Hepatocyte (in vitro differentiated cells): ENCODE data around the gene SHROOM1. TPM values are rescaled to one million over a fixed set of nuclear protein-coding genes. Genes with fewer than 3 reads are reported as not detected.

Experiments used
- DNase-seq: peaks from one replicate; pipeline ENCODE4 v3.0.0-alpha.2; 2016; ENCODE audit warnings: low spot score
- H2AFZ ChIP-seq: fragments of 200-600 bp; sonication (generic); 2 replicates; pipeline ENCODE4 v1.6.0; 2016; ENCODE audit warnings: antibody characterized with exemption, mild to moderate bottlenecking
- H3K27ac ChIP-seq: fragments of 200-600 bp; sonication (generic); 2 replicates; pipeline ENCODE4 v1.5.1; 2016; ENCODE audit warnings: mild to moderate bottlenecking
- H3K27me3 ChIP-seq: fragments of 200-600 bp; sonication (generic); 2 replicates; pipeline ENCODE4 v1.6.1; 2016
- H3K36me3 ChIP-seq: fragments of 200-600 bp; sonication (generic); replicated peaks from 2 replicates; pipeline ENCODE4 v1.5.1; 2016; ENCODE audit warnings: low read depth; ENCODE audit not compliant: insufficient read depth
- H3K4me1 ChIP-seq: fragments of 200-600 bp; sonication (generic); 2 replicates; pipeline ENCODE4 v1.5.1; 2016; ENCODE audit warnings: mild to moderate bottlenecking, moderate library complexity; ENCODE audit not compliant: insufficient read depth
- H3K4me2 ChIP-seq: fragments of 200-600 bp; sonication (generic); 2 replicates; pipeline ENCODE4 v1.6.0; 2016
- H3K4me3 ChIP-seq: fragments of 200-600 bp; sonication (generic); 2 replicates; pipeline ENCODE4 v1.5.1; 2016; ENCODE audit warnings: mild to moderate bottlenecking
- H3K79me2 ChIP-seq: fragments of 200-600 bp; sonication (generic); 2 replicates; pipeline ENCODE4 v1.6.0; 2017; ENCODE audit warnings: mild to moderate bottlenecking
- H3K9me2 ChIP-seq: fragments of 200-600 bp; sonication (generic); replicated peaks from 2 replicates; pipeline ENCODE4 v1.6.0; 2017; ENCODE audit warnings: mild to moderate bottlenecking; ENCODE audit not compliant: insufficient read depth
- H3K9me3 ChIP-seq: fragments of 200-600 bp; sonication (generic); 2 replicates; pipeline ENCODE4 v1.5.1; 2016; ENCODE audit warnings: low read depth, mild to moderate bottlenecking
- H4K20me1 ChIP-seq: fragments of 200-600 bp; sonication (generic); 2 replicates; pipeline ENCODE4 v1.6.0; 2016; ENCODE audit warnings: mild to moderate bottlenecking; ENCODE audit not compliant: insufficient read depth, poor library complexity, severe bottlenecking
- EZH2 ChIP-seq: fragments of 200-600 bp; sonication (generic); IDR thresholded peaks from 2 replicates; pipeline ENCODE4 v1.6.1; 2016; ENCODE audit warnings: antibody characterized with exemption, mild to moderate bottlenecking, borderline replicate concordance
- EZH2phosphoT487 ChIP-seq: fragments of 200-600 bp; sonication (generic); IDR thresholded peaks from one replicate; pipeline ENCODE4 v1.6.1; 2018; ENCODE audit warnings: antibody characterized with exemption, mild to moderate bottlenecking, low read depth, moderate library complexity; ENCODE audit not compliant: unreplicated experiment, severe bottlenecking
- WGBS: methylation state at CpG from one replicate; pipeline ENCODE4 v1.1.6; 2016; ENCODE audit warnings: low lambda C conversion rate; ENCODE audit errors: missing lambda C conversion rate; 5-methylcytosine and 5-hydroxymethylcytosine counted together
- polyA plus RNA-seq: library from polyadenylated mRNA; unstranded; fragments of >200 nt; fragmentation: Nextera tagmentation; extraction: Ambion mirVana; gene quantifications from 2 replicates; pipeline ENCODE4 v1.2.1, GENCODE V29; 2016
- total RNA-seq: library from RNA; depleted of rRNA; stranded (reverse); fragments of >200 nt; gene quantifications from 2 replicates; pipeline ENCODE4 v1.2.3, GENCODE V29; 2014
- TF ChIP-seq, protein P1 (sequence below): fragments of 200-600 bp; sonication (generic); IDR thresholded peaks from 2 replicates; pipeline ENCODE4 v1.5.1; 2016; ENCODE audit warnings: antibody characterized with exemption, mild to moderate bottlenecking; ENCODE audit not compliant: poor library complexity

SHROOM1 gene
- total and polyA plus RNA-seq, 2 experiments from 2014 or later: 10.0 to 19.2 TPM

DNA sequence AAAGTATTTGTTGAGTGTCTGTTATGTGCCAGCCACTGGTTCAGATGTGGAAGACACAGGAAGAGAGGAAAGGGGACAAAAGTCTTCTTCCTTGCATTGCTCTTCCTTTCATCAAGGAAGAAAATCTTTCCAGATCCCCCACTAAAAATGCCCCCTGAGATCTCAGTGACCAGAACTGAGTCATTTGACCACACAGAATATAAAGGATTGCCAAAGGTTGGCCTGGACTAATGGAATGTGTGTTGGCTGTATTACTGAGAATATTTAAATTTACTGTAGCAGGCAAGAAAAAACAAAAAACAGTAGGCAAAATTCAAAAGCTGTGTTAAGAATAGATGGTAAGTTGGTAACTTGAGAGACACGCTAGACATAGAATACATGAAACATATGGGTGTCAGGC, 43.4 kb downstream of the SHROOM1 start:
- no peak overlapping the region for H3K4me3 ChIP-seq
- H3K9me2 ChIP-seq: no peaks in the 10 kb centered on the region
- H3K4me1 ChIP-seq: no peaks in the 10 kb centered on the region
- DNase-seq: no peak
- TF ChIP-seq EZH2phosphoT487 (no peak), EZH2 (no peak)
- TF ChIP-seq, protein P1, sequence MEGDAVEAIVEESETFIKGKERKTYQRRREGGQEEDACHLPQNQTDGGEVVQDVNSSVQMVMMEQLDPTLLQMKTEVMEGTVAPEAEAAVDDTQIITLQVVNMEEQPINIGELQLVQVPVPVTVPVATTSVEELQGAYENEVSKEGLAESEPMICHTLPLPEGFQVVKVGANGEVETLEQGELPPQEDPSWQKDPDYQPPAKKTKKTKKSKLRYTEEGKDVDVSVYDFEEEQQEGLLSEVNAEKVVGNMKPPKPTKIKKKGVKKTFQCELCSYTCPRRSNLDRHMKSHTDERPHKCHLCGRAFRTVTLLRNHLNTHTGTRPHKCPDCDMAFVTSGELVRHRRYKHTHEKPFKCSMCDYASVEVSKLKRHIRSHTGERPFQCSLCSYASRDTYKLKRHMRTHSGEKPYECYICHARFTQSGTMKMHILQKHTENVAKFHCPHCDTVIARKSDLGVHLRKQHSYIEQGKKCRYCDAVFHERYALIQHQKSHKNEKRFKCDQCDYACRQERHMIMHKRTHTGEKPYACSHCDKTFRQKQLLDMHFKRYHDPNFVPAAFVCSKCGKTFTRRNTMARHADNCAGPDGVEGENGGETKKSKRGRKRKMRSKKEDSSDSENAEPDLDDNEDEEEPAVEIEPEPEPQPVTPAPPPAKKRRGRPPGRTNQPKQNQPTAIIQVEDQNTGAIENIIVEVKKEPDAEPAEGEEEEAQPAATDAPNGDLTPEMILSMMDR: no peak
- no peaks in the 10 kb centered on the region for H4K20me1 ChIP-seq
- no peaks in the 10 kb centered on the region for H3K9me3 ChIP-seq
- H3K79me2 ChIP-seq: no peaks in the 10 kb centered on the region
- no peaks in the 10 kb centered on the region for H3K27me3 ChIP-seq
- H3K4me2 ChIP-seq: no peak overlapping the region
- H3K36me3 ChIP-seq: no peaks in the 10 kb centered on the region
- no peak overlapping the region for H3K27ac ChIP-seq
- 100% methylated on average over 1 of the region's 1 CpG for WGBS
- no peak overlapping the region for H2AFZ ChIP-seq

DNA sequence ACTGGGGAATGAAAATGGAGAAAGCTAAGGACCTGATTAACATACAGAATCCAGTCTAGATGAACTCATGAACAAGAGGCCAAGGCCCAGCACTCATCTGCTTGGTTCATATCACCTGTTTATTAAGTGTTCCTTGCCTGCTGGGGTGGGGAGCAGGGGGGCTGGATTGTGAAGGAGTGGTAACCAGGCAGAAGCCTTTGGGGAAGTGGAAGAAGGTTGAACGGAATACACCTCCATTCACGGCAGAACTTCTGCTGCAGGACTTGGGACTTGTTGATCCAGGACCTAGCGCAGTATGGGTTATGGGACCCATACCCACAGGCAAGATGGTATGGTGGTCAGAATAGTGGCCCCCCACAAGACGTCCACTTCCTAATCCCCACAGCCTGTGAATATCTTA, 44.6 kb downstream of the SHROOM1 start:
- Histone ChIP-seq H3K9me2 (no peaks in the 10 kb centered on the region), H2AFZ (no peak overlapping the region), H3K36me3 (no peaks in the 10 kb centered on the region), H3K9me3 (no peaks in the 10 kb centered on the region), H3K4me1 (no peaks in the 10 kb centered on the region), H3K4me3 (no peak overlapping the region), H3K27me3 (no peaks in the 10 kb centered on the region), H3K79me2 (no peaks in the 10 kb centered on the region), H3K27ac (no peak overlapping the region), H4K20me1 (no peaks in the 10 kb centered on the region), H3K4me2 (no peak overlapping the region)
- no peak for DNase-seq
- 91% methylated on average over 4 of the region's 4 CpGs for WGBS
- no peak for TF ChIP-seq EZH2phosphoT487
- TF ChIP-seq, protein P1: no peak
- TF ChIP-seq EZH2: no peak

DNA sequence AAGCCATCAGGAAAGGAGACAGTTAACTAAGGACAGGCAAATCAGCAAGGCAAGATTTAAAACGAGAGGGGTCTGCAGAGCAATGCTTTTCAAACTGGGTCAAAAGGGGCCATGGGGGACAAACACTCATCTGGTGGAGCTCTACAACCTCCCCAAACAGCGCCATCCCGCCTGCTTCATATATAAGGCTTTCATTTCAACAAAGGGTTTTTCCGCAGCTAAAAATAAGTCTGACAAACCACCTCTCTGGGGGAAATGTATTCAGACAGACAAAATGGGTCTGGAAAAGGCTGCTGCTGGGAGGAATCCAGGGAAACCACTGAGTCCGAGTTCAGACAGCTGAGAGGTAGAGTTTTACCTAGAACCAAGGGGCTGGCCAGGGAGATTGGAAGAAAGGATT, 45.1 kb downstream of the SHROOM1 start:
- no peaks in the 10 kb centered on the region for H3K27me3 ChIP-seq
- no peak overlapping the region for H3K4me3 ChIP-seq
- H3K9me3 ChIP-seq: no peaks in the 10 kb centered on the region
- H3K4me1 ChIP-seq: no peaks in the 10 kb centered on the region
- H3K4me2 ChIP-seq: no peak overlapping the region
- H3K79me2 ChIP-seq: no peaks in the 10 kb centered on the region
- H2AFZ ChIP-seq: no peak overlapping the region
- TF ChIP-seq EZH2: no peak
- TF ChIP-seq, protein P1: no peak
- TF ChIP-seq EZH2phosphoT487: no peak
- no peak overlapping the region for H3K27ac ChIP-seq
- no peaks in the 10 kb centered on the region for H3K9me2 ChIP-seq
- DNase-seq: no peak
- H4K20me1 ChIP-seq: no peaks in the 10 kb centered on the region
- H3K36me3 ChIP-seq: no peaks in the 10 kb centered on the region
- 79% methylated on average over 5 of the region's 5 CpGs for WGBS

GRCh38 chr5:132782101-132782500, 48.3 kb downstream of the SHROOM1 start:
- H3K27ac ChIP-seq: no peak overlapping the region
- no peak overlapping the region for H3K4me2 ChIP-seq
- H3K9me2 ChIP-seq: no peaks in the 10 kb centered on the region
- no peak overlapping the region for H3K4me3 ChIP-seq
- H3K79me2 ChIP-seq: no peaks in the 10 kb centered on the region
- H3K9me3 ChIP-seq: no peaks in the 10 kb centered on the region
- H3K4me1 ChIP-seq: no peaks in the 10 kb centered on the region
- H2AFZ ChIP-seq: no peak overlapping the region
- H4K20me1 ChIP-seq: no peaks in the 10 kb centered on the region
- no peaks in the 10 kb centered on the region for H3K27me3 ChIP-seq
- 75% methylated on average over 4 of the region's 4 CpGs for WGBS
- no peaks in the 10 kb centered on the region for H3K36me3 ChIP-seq
- DNase-seq: no peak
- TF ChIP-seq EZH2phosphoT487 (no peak), EZH2 (no peak)
- TF ChIP-seq, protein P1: no peak
